Myocyte (in vitro differentiated cells): ENCODE data around the gene KRCC1. TPM values are rescaled to one million over a fixed set of nuclear protein-coding genes. Genes with fewer than 3 reads are reported as not detected.

Source experiments
- DNase-seq: peaks from one replicate; pipeline ENCODE4 v3.0.0-alpha.2; 2012; ENCODE audit warnings: low read depth
- polyA plus RNA-seq: library from polyadenylated mRNA; unstranded; fragments of >200 nt; gene quantifications from one replicate; pipeline ENCODE4 v1.2.1, GENCODE V29; 2012; ENCODE audit warnings: missing spikeins
- total RNA-seq: library from RNA; depleted of rRNA; stranded (reverse); fragments of >200 nt; gene quantifications from 2 replicates; pipeline ENCODE4 v1.2.3, GENCODE V29; 2014

Gene KRCC1
- 46.3 and 55.8 TPM in 2 replicates for total RNA-seq
- 23.7 TPM for polyA plus RNA-seq

GRCh38 chr2:88055371-88056128 lies at the start of gene KRCC1:
TSS of gene KRCC1 (minus strand) at chr2:88055783. CDS start at chr2:88028563, 27,220 bp downstream.
- DNase-seq: peak; percentile 95

- peak; percentile 36 for DNase-seq
Measured at GRCh38 chr2:88100489-88100858, 44.9 kb upstream of the KRCC1 start.

DNA sequence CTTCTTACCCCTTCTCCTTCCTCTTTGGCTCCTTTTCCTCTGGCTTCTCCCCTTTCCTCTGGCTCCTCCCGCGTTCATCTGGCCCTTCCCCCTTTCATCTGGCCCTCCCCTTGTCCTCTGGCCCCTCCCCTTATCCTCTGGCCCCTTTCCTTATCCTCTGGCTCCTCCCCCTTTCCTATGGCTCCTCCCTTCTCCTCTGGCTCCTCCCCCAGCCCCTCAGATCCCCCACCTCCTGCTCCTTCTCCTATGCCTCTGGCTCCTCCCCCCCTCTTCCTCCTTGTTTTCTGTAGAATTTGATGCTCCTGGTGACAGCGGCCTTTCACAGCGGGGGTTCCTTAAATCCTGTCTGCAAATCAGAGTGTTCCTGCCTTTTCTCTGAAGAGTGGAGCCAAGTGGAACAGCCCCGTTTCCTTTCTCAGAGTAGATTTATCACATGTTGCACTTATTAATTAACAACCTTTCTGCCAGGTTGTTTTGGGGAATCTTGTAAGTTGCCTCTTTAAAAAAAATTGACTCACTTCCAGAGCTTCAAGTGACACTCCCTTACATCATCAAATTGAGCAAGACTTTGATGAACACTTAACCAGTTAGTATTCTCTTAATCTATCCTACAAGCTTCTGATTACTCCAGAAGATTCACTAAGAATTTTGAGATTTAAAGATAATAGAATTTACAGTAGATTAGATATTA lies 44.4 kb upstream of the KRCC1 start:
- no peak for DNase-seq

DNA sequence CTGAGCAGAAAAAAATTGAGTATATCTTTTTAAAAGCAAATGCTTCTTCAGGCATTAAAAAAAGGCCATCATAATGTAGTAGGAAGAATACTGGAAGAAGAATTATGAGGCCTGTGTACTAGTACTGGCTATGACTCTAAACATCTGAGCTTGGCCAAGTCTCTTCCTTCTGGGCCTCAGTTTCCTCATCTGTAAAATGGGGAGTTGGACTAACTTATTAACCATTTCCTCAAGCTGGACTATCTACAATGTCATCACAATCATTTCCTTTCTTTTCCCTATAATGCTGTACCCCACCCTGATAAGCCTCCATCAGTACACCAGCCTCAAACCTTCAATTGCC lies 42.9 kb upstream of the KRCC1 start:
- no peak for DNase-seq

GRCh38 chr2:88097891-88098557 lies 42.4 kb upstream of the KRCC1 start:
- no peak for DNase-seq

DNA sequence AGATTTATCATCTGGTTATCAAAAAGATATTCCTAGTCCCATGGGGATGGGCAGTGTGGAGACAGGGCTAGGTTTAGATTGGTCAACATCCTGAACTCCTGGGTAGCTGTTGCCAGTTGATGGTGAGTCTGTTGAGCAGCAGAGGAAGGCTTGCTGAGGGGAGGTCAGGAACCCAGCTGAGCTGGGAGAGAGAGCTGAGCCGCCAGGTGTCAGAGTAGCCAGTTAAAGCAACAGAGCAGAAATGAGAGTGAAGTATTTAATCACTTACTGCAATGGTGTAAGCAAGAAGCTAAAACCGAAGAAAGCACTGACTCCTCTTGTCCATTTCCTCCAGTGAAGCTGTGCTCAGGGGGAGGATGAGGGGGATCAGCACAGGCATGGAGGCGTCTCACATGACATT lies 41.6 kb upstream of the KRCC1 start:
- no peak for DNase-seq

DNA sequence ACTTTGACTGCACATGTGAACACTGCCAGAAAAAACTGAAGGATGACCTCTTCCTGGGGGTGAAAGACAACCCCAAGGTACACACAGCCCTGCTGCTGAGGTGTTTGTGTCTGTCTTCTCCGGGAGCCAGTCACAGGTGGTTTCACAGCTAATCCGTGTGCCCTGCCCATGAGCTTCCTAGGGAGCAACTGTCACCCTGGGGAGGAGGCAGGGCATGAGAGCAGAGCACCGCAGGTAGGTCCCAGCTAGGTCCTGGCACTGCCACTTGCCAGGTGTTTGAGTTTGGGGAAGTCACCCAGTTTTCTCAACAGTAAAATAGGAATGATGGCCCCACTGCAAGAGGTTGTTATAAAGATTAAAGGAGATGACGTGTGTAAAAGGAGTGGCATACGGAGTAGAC lies 41.1 kb upstream of the KRCC1 start:
- DNase-seq: no peak

GRCh38 chr2:88095022-88095421 lies 39.4 kb upstream of the KRCC1 start:
- DNase-seq: no peak

GRCh38 chr2:88092773-88093172 lies 37.2 kb upstream of the KRCC1 start:
- no peak for DNase-seq

DNA sequence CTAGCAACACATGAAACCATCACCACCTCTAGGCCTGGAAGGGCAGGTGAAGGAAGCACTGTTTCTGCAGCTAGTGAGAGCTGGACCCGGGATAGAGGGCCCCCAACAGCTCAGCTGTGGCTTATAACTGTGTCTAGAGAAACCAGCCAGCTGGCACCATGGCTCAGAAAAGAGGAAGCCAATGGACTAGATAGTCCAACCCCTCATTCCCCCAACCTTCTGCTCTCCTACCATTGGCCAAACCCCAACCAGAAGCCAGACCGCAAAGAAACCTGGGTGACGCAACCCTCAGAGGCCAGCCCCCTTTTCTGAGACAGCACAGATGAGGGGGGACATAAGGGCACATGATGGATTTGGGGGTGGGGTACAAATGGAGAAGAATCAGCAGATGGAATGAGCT lies 36.4 kb upstream of the KRCC1 start:
- DNase-seq: no peak

DNA sequence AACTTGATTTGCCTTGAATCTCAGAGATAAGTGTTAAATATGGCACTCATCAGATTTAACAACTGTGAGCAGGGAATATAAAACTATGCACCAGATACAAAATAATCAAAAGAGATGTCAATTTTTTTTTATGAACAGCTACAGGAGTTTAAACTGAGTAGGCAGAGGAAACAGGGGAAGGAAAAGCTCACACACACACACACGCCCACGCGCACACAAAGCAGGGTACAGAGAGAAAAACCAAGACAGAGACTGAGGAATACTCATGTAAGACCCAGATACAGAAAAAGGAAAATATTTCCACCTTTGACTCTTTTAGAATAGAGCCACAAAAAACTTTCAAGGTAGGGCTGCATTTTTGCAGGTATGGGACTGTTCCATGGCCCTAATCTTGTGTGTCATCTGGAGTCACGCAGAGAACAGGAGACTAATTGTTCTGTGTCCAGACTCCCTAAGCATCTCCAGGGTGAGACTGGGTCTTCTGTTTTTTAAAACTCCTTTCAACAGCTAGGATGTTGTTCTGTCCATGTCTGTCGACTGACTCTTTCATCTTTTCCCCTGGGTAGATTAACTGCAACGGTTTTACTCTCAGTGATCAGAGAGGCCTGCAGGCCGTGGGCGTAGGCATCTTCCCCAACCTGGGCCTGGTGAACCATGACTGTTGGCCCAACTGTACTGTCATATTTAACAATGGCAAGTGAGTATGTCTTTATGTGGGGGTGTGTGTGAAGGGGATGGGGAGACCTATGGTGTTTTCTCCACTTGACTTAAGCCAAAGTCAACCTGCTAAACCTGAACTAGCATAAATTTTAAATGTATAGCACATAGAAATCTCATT lies 35.1 kb upstream of the KRCC1 start:
- DNase-seq: no peak

DNA sequence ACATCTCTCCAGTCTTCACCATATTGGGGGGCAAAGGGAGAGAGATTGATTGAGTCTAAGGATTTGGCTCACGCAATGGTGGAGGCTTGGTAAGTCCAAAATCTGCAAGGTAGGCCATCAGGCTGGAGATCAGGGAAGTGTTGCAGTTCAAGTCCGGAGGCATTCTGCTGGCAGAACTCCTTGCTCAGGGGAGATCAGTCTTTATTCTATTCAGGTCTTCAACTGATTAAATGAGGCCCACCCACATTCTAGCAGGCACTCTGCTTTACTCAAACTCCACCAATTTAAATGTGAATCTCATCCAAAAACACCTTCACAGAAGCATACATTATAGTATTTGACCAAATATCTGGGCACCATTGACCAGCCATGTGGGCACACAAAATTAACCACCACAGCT lies 33.4 kb upstream of the KRCC1 start:
- DNase-seq: no peak

DNA sequence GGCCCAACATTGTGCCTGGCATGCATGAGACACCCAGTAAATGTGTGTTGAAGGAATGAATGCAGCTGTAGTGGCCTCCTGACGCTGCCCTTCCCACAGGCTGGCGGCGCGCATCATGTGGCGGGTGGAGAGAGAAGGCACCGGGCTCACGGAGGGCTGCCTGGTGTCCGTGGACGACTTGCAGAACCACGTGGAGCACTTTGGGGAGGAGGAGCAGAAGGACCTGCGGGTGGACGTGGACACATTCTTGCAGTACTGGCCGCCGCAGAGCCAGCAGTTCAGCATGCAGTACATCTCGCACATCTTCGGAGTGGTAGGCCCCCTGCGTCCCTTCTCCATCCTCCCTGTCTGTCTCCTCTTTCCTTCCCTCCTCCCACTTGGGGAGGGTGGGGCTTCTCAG lies 32.2 kb upstream of the KRCC1 start:
- DNase-seq: no peak

DNA sequence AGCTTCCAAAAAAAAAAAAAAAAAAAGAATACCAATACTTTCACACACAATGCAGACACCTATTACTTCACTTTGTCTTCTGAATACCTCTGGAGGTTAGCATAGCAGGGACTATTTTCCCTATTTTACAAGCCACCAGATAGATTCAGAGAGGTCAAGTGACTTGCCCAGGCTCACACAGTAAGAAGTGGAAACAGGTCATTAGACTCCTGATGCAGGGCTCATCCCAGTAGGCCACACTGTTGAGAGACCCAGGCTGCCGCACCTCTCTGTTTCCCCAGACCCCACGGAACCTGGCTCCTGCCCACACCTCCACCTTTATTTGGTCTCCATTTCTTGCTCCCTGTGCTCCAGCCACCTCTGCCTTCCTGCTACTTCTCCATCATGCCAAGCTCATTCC lies 31.5 kb upstream of the KRCC1 start:
- no peak for DNase-seq

- no peak for DNase-seq
Measured at GRCh38 chr2:88086401-88086800, 30.8 kb upstream of the KRCC1 start.

DNA sequence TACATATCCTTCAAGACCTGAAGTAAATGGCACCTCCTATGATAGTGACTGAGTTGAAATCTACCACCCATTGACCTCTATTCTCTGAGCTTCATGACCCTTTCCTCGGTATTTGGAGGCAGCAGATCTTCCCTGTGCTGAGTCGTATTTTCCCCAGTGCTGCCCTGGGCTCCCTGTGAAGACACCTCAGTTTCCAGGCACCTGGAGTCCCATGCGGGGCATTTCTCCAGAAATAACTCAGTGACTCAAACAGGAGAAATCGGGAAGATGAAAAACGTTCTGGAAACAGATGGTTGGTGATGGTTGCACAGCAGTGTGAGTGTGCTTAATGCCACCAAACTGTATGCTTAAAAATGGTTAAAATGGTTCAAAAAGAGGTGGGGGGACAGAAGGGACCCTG lies 30.0 kb upstream of the KRCC1 start:
- no peak for DNase-seq

GRCh38 chr2:88085099-88085498 lies 29.5 kb upstream of the KRCC1 start:
- no peak for DNase-seq

DNA sequence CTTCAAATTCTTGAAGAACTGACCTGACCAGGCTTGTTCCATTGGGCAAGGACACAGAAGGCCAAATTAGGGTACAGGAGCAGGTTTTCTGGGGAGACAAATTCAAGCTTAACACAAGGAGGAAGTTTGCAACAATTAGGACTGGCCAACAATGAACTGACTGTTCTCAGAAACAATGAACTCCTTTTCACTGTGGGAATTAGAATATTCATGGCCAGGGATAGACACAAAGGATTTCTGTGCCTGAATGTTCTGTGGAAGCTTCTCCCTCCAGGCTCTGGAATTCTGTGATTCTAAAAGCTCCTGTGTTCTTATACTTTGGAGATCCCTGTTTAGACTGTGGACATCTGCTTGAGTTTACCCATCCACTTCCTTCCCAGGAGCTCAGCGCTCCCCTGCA lies 27.2 kb upstream of the KRCC1 start:
- DNase-seq: no peak

DNA sequence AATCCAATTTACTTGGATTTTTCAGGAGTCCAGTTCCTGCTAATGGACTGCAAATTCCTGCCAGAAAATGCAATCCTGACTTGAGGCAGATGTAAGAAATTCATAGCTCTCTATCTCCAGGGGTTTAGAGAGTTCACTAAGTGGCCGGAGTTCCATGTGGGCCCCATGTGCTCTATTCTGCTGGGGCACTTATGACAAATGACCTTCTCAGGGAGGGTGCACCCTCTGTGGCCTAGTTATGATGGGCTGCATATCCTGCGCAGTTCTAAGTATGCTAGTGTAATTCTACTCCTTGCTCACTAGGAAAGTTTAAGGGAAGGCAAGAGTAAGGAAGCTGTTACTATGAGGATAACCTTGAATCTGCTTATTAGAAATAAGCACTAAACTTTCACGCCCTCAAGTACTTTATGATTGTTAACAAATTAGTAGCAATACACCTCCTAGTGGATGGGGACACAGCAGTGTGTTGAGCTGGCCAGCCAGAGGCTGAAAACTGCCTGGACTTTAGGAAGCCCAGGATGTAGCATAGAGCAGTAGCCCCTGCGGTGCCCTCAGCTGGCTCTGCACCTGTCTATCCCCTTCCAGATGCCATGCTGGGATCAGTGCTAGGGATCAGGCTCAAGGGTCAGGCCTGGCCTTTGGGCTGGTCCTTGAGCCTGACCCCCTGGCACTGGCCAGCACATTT lies 26.5 kb upstream of the KRCC1 start:
- no peak for DNase-seq

DNA sequence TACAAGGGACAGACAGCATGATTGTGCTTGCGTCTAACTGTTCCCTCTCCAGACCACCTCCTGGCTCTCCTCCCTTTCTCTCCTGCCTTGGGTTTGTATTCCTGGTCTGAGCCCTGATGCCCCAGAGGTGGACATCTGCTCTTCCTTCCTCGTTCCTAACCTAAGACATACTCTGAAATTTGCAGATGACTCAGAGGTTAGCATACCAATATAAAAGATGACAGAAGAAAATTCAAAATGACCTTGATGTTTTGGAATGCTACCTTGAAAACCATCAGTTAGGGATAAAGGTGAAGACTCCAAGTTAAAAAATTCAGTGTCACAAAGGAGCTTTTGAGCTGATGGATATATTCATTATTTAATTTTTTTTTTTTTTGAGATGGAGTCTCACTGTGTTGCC lies 25.0 kb upstream of the KRCC1 start:
- no peak for DNase-seq

GRCh38 chr2:88078643-88079172 lies 23.1 kb upstream of the KRCC1 start:
- no peak for DNase-seq
